Measurements from ENCODE around the gene DHRS11. TPM values are rescaled to one million over a fixed set of nuclear protein-coding genes. Genes with fewer than 3 reads are reported as not detected.

Gene DHRS11
- total RNA-seq, 1 experiment from 2014 or later, result 11.8 TPM

DNA sequence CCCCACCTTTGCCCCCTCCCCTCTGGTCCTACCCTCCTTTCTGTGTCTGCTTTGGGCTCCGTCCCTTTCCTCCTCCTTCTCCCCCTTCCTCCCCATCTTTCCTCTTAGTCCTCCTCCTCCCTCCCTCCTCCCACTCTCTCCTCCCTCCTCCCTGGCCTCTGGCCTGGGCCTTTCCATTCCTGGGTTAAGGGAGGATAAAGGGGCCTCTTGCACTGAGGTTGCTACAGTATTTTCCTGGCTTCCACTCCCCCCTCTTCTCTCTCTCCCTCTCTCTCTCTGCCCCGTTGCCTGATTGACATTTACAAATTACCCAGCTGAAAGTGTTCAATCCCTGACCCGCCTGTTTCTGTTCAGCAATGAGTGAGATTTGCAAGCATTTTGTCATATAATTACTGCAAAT is 53.7 kb downstream of the DHRS11 start:
- POLR2A ChIA-PET, result no interaction called here
- BruUV-seq (replicated peaks), result no TSS peak
- in situ Hi-C loops (cut with HindIII; ENCODE audit: low pct_unique_long_range_greater_than_20kb, low sequenced_read_pairs), result no loop called here

DNA sequence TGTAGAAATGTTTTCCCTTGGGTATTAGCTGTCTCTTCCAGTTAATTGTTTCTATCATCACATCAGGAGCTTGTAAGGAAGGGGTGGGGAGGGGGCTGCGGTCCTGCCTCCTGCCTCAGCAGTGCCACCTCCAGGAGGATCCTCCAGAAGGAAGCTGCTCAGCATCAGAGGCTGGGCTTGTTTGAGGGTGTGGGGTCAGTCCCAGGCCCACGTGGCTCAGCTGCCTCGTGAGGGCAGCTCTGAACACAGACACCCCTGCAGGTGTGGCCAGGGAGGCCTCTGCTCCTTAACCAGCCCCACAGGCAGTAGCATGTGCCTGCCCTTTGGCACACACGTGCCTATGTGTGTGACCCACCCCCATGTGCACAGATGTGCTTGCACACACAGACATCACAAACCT is 56.0 kb downstream of the DHRS11 start:
- Histone ChIP-seq H3K36me3 (ENCODE audit: control insufficient read depth, insufficient read depth, low read length) (no peaks in the 10 kb centered on the region), H3K27me3 (ENCODE audit: control insufficient read depth, insufficient read depth, low read length) (peaks cover 3% of the 10 kb centered on the region; the same call in 1 of the 2 replicates), H3K4me1 (ENCODE audit: control insufficient read depth, insufficient read depth, low read length) (no peaks in the 10 kb centered on the region), H3K9me3 (ENCODE audit: control insufficient read depth, insufficient read depth, low read depth, low read length) (no peaks in the 10 kb centered on the region), H3K27ac (ENCODE audit: low read length) (no peak overlapping the region), H3K4me3 (ENCODE audit: low read depth in 2 of 2, low read length in 2 of 2) (no peak overlapping the region)
- intact Hi-C loops (cut with micrococcal nuclease; ENCODE audit: unreplicated experiment), result no loop called here
- ATAC-seq, result no peak
- CTCF ChIA-PET, result no interaction called here
- in situ Hi-C loops (cut with HindIII; ENCODE audit: low pct_unique_long_range_greater_than_20kb, low sequenced_read_pairs), result no loop called here
- POLR2A ChIA-PET, result no interaction called here
- no peak for TF ChIP-seq TCF7L2 (IDR thresholded peaks at IDR 0.05; ENCODE audit: low read depth, low read length)
- TF ChIP-seq, protein P1, sequence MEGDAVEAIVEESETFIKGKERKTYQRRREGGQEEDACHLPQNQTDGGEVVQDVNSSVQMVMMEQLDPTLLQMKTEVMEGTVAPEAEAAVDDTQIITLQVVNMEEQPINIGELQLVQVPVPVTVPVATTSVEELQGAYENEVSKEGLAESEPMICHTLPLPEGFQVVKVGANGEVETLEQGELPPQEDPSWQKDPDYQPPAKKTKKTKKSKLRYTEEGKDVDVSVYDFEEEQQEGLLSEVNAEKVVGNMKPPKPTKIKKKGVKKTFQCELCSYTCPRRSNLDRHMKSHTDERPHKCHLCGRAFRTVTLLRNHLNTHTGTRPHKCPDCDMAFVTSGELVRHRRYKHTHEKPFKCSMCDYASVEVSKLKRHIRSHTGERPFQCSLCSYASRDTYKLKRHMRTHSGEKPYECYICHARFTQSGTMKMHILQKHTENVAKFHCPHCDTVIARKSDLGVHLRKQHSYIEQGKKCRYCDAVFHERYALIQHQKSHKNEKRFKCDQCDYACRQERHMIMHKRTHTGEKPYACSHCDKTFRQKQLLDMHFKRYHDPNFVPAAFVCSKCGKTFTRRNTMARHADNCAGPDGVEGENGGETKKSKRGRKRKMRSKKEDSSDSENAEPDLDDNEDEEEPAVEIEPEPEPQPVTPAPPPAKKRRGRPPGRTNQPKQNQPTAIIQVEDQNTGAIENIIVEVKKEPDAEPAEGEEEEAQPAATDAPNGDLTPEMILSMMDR (IDR thresholded peaks at IDR 0.05), result no peak
- no peak for TF ChIP-seq POLR2AphosphoS5 (IDR thresholded peaks at IDR 0.05; ENCODE audit: low read depth, low read length)
- DNase-seq (ENCODE audit: low read depth, low spot score), result no peak
- no TSS peak for BruUV-seq (replicated peaks)

More for the DNA sequence above, 53.7 kb downstream of the DHRS11 start:
- CTCF ChIA-PET, result no interaction called here
- H3K27ac ChIP-seq (ENCODE audit: low read length), result no peak overlapping the region
- H3K27me3 ChIP-seq (ENCODE audit: control insufficient read depth, insufficient read depth, low read length), result peaks cover 3% of the 10 kb centered on the region; the same call in 1 of the 2 replicates
- DNase-seq (ENCODE audit: low read depth, low spot score) (no peak), ATAC-seq (no peak)
- H3K4me1 ChIP-seq (ENCODE audit: control insufficient read depth, insufficient read depth, low read length), result no peaks in the 10 kb centered on the region
- H3K9me3 ChIP-seq (ENCODE audit: control insufficient read depth, insufficient read depth, low read depth, low read length), result no peaks in the 10 kb centered on the region
- H3K4me3 ChIP-seq (ENCODE audit: low read depth in 2 of 2, low read length in 2 of 2), result no peak overlapping the region
- TF ChIP-seq POLR2AphosphoS5 (IDR thresholded peaks at IDR 0.05; ENCODE audit: low read depth, low read length), result no peak
- no peak for TF ChIP-seq TCF7L2 (IDR thresholded peaks at IDR 0.05; ENCODE audit: low read depth, low read length)
- no peak for TF ChIP-seq SIN3A (IDR thresholded peaks at IDR 0.05; ENCODE audit: borderline replicate concordance, insufficient read depth, low read depth, low read length)
- TF ChIP-seq, protein P2, sequence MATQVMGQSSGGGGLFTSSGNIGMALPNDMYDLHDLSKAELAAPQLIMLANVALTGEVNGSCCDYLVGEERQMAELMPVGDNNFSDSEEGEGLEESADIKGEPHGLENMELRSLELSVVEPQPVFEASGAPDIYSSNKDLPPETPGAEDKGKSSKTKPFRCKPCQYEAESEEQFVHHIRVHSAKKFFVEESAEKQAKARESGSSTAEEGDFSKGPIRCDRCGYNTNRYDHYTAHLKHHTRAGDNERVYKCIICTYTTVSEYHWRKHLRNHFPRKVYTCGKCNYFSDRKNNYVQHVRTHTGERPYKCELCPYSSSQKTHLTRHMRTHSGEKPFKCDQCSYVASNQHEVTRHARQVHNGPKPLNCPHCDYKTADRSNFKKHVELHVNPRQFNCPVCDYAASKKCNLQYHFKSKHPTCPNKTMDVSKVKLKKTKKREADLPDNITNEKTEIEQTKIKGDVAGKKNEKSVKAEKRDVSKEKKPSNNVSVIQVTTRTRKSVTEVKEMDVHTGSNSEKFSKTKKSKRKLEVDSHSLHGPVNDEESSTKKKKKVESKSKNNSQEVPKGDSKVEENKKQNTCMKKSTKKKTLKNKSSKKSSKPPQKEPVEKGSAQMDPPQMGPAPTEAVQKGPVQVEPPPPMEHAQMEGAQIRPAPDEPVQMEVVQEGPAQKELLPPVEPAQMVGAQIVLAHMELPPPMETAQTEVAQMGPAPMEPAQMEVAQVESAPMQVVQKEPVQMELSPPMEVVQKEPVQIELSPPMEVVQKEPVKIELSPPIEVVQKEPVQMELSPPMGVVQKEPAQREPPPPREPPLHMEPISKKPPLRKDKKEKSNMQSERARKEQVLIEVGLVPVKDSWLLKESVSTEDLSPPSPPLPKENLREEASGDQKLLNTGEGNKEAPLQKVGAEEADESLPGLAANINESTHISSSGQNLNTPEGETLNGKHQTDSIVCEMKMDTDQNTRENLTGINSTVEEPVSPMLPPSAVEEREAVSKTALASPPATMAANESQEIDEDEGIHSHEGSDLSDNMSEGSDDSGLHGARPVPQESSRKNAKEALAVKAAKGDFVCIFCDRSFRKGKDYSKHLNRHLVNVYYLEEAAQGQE (IDR thresholded peaks at IDR 0.05; ENCODE audit: insufficient read depth in 1 of 2, low read depth in 2 of 2, low read length in 1 of 2), result no peak
- TF ChIP-seq, protein P1 (IDR thresholded peaks at IDR 0.05), result no peak
- intact Hi-C loops (cut with micrococcal nuclease; ENCODE audit: unreplicated experiment), result no loop called here
- H3K36me3 ChIP-seq (ENCODE audit: control insufficient read depth, insufficient read depth, low read length), result no peaks in the 10 kb centered on the region

Data from Panc1 (cell line).